Upper lobe of right lung (tissue), 1 donor: Measurements from ENCODE around the gene RNF157. TPM values are rescaled to one million over a fixed set of nuclear protein-coding genes. Genes with fewer than 3 reads are reported as not detected.

Experiments
- ATAC-seq: fragments of 200-7000 bp; cut with Tn5 transposase; one replicate; pipeline ENCODE4 v1.9.1; 2020; ENCODE audit warnings: mild to moderate bottlenecking, moderate library complexity
- DNase-seq: peaks from one replicate; pipeline ENCODE4 v3.0.0-alpha.2; 2020
- H3K27ac ChIP-seq: fragments of 200-600 bp; one replicate; pipeline ENCODE4 v1.8.0; 2022
- H3K27me3 ChIP-seq: fragments of 200-600 bp; one replicate; pipeline ENCODE4 v1.8.0; 2022; ENCODE audit warnings: mild to moderate bottlenecking
- H3K36me3 ChIP-seq: fragments of 200-600 bp; one replicate; pipeline ENCODE4 v1.8.0; 2022
- H3K4me1 ChIP-seq: fragments of 200-600 bp; one replicate; pipeline ENCODE4 v1.8.0; 2022
- H3K4me3 ChIP-seq: fragments of 200-600 bp; one replicate; pipeline ENCODE4 v1.8.0; 2022; ENCODE audit warnings: mild to moderate bottlenecking
- H3K9me3 ChIP-seq: fragments of 200-600 bp; one replicate; pipeline ENCODE4 v1.8.0; 2022
- intact Hi-C: fragments of 100-400 bp; cut with DNase I; formaldehyde crosslinking; loops from one replicate; pipeline ENCODE4 v1.11.0; 2022
- total RNA-seq: library from RNA; stranded (reverse); fragmentation: NEBNext Ultra II Directional; extraction: Animal tissue kit (Norgen Biotek cat#: 25700); gene quantifications from one replicate; pipeline ENCODE4 v1.2.1, GENCODE V29; 2021
- TF ChIP-seq, protein P1 (sequence below): fragments of 200-600 bp; IDR thresholded peaks from one replicate; pipeline ENCODE4 v1.8.0; 2022; ENCODE audit warnings: antibody characterized with exemption
- donor health status: DM: no; HTN: yes; CAD: no; lungs with severe emphysema.

RNF157 gene
- total RNA-seq, 1 donor from 2014 or later: 3.8 TPM

- Histone ChIP-seq H3K27me3 (peaks cover 38% of the 10 kb centered on the region), H3K4me3 (no peak overlapping the region), H3K36me3 (no peaks in the 10 kb centered on the region), H3K4me1 (peaks cover 24% of the 10 kb centered on the region), H3K9me3 (no peaks in the 10 kb centered on the region), H3K27ac (peak overlapping the region; percentile 55)
- TF ChIP-seq, protein P1, sequence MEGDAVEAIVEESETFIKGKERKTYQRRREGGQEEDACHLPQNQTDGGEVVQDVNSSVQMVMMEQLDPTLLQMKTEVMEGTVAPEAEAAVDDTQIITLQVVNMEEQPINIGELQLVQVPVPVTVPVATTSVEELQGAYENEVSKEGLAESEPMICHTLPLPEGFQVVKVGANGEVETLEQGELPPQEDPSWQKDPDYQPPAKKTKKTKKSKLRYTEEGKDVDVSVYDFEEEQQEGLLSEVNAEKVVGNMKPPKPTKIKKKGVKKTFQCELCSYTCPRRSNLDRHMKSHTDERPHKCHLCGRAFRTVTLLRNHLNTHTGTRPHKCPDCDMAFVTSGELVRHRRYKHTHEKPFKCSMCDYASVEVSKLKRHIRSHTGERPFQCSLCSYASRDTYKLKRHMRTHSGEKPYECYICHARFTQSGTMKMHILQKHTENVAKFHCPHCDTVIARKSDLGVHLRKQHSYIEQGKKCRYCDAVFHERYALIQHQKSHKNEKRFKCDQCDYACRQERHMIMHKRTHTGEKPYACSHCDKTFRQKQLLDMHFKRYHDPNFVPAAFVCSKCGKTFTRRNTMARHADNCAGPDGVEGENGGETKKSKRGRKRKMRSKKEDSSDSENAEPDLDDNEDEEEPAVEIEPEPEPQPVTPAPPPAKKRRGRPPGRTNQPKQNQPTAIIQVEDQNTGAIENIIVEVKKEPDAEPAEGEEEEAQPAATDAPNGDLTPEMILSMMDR: no peak
- no peak for ATAC-seq
- DNase-seq: no peak
- intact Hi-C loops: no loop called here
Measured at GRCh38 chr17:76137351-76138233, 102.7 kb downstream of the RNF157 start.

DNA sequence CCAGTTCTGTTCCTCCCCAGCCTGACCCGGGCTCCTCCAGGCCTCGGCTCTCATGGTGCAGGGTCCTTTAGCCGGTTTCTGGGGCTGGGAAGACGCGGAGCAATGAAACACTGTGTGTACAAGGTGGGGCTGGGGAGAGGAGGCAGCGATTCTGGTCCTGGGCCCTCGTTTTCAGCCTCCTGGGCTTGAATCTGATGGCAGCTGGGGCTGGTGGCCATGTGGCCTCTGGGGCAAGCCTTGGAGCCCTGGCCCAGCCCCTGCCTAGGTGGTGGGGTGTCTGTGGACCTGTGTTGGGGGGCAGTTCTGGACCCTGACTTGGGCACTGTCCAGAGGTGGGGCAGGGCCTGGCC is 103.3 kb downstream of the RNF157 start:
- Histone ChIP-seq H3K4me1 (peaks cover 23% of the 10 kb centered on the region), H3K36me3 (no peaks in the 10 kb centered on the region), H3K27me3 (peaks cover 38% of the 10 kb centered on the region), H3K27ac (no peak overlapping the region), H3K4me3 (no peak overlapping the region), H3K9me3 (no peaks in the 10 kb centered on the region)
- ATAC-seq (no peak), DNase-seq (no peak)
- TF ChIP-seq, protein P1: no peak
- intact Hi-C loops: no loop called here

GRCh38 chr17:76136276-76137000 is 103.9 kb downstream of the RNF157 start:
- ATAC-seq: no peak
- DNase-seq: no peak
- intact Hi-C loops: no loop called here
- H3K36me3 ChIP-seq: no peaks in the 10 kb centered on the region
- no peaks in the 10 kb centered on the region for H3K9me3 ChIP-seq
- H3K4me3 ChIP-seq: no peak overlapping the region
- peaks cover 38% of the 10 kb centered on the region for H3K27me3 ChIP-seq
- no peak overlapping the region for H3K27ac ChIP-seq
- TF ChIP-seq, protein P1: no peak
- peaks cover 18% of the 10 kb centered on the region for H3K4me1 ChIP-seq

GRCh38 chr17:76135810-76136188 is 104.5 kb downstream of the RNF157 start:
- Histone ChIP-seq H3K36me3 (no peaks in the 10 kb centered on the region), H3K4me1 (peaks cover 13% of the 10 kb centered on the region), H3K27me3 (peaks cover 37% of the 10 kb centered on the region), H3K9me3 (no peaks in the 10 kb centered on the region), H3K27ac (no peak overlapping the region), H3K4me3 (no peak overlapping the region)
- no peak for ATAC-seq
- no peak for DNase-seq
- TF ChIP-seq, protein P1: no peak
- intact Hi-C loops: no loop called here

GRCh38 chr17:76134911-76135809 is 105.1 kb downstream of the RNF157 start:
- no peaks in the 10 kb centered on the region for H3K9me3 ChIP-seq
- peaks cover 6% of the 10 kb centered on the region for H3K4me1 ChIP-seq
- DNase-seq (no peak), ATAC-seq (no peak)
- intact Hi-C loops: no loop called here
- H3K27me3 ChIP-seq: peaks cover 30% of the 10 kb centered on the region
- H3K4me3 ChIP-seq: no peak overlapping the region
- H3K27ac ChIP-seq: no peak overlapping the region
- H3K36me3 ChIP-seq: no peaks in the 10 kb centered on the region
- TF ChIP-seq, protein P1: no peak
